GM21825 (cell line): Measurements from ENCODE around the gene CCDC38.
"Not testable (repeated sequence)": the region's sequence is repeated elsewhere in the genome, so short reads cannot be mapped to it uniquely, and the experiment has no call there.

Experiments used
- ATAC-seq: cut with Tn5 transposase; IDR thresholded peaks from one replicate; pipeline ENCODE4 v1.9.1; 2021; ENCODE audit warnings: mild to moderate bottlenecking, moderate library complexity; ENCODE audit not compliant: unreplicated experiment

The CCDC38 gene

DNA sequence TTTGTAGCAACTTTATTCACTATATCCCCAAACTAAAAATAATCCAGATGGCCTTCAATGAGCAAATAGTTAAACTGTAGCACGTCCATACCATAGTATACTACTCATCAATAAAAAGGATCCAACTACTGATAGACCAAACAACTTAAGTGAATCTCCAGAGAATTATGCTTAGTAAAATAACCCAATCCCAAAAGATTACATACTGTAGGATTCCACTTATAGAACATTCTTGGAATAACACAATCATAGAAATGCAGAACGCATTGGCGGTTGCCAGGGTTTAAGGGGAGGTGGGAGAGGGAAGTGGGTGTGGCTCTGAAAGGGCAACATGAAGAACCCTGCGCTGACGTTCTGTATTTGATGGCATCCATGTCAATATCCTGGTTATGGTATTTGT, 55.1 kb downstream of the CCDC38 start:
- ATAC-seq = no peak

DNA sequence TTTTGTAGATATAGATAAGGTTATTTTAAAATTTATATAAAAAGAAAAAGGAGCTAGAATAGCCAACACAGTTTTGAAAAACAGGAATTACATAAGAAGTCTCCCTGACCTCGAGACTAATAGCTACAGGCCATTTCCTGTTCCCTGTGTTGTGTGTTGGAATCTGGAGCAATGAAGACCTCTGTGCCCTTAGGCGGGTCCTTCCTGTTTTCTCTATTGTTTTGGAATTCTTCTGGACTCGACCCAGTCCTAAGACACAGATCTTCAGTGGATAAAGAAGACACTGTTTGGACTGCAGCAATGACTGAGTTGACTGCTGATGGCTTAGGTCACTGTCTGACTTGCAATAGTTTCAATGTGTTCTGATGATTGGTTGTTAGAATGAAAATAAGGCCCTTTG, 57.4 kb downstream of the CCDC38 start:
- no peak for ATAC-seq

DNA sequence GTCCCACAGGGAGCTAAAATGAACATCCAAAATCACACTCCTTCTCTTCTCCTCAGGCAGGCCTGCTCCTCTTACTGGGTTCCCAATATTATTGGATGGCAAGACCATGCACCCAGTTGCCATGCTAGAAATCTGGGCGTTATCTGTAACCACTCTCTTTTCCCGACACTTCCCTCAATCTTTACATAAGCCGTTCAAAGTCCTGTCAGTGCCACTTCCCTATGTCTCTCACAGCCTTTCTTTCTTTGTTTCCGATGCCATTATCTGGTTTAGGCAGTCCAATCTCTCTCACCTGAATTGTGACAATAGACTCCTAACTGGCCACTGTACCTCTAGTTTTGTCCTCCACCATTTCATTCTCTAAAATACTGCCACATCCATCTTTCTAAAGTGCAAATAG, 59.5 kb downstream of the CCDC38 start:
- ATAC-seq = no peak

DNA sequence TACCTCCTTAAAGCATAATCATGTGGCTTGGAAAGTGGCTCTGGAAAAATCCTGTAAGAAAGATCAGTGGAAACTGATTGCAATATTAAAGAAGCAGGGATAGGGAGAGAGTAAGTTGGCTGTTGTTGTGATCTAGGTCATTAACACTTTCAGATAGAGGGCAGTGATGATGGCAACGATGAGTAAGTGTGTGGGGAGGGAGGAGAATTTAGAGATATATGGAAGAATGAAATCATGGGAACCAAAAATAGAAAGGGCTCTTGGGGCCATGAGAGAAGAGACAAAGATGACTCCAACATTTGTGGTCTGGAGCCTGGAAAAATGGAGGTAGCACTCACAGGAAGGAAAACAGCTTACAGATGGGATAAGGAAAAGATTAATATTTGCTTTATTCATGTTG, 60.3 kb downstream of the CCDC38 start:
- ATAC-seq = no peak

DNA sequence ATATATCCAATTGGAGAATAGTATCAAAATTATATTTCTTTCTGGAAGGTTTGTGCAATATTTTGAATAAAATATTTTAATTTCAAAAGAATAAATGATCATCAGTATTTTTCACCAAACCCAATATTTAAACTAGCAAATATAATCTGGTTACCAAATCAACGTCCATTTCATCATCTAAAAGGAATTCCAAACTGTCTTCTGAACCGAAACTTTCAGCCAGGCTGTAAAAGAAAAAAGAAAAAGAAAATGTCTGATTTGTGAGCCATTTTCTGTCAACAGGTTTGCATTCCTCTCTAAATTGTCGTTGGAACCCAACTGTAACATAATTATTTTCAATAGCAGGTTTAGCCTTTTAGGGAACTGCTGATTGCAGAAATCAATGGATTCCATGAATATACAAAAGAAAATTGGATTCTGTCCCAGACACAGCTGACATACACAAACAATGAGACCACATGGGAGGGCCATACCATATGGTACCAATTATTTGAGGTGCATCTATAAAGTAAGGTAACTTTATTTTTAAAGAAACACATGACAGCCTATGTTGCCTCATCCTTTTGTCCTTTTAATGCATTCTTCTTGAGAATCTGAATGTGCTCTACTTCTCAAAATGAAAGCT, 61.0 kb downstream of the CCDC38 start:
- ATAC-seq = no peak

DNA sequence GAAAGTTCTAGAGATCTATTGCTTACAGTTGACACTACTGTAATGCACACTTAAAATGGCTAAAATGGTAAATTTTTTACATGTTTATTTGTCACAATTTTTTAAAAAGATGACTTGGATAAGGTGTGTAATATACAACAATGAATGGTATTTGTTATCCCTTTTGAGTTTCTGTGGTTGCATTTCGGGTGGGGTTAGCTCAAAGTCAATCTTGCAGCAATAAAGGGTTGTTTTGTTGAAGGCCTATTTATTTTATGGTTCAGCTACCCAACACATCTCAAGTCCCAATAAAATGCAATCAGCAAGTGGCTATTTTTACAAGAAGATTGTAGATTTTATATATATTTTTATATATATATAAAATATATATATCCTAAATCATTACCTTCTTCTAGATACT, 61.5 kb downstream of the CCDC38 start:
- ATAC-seq = no peak

DNA sequence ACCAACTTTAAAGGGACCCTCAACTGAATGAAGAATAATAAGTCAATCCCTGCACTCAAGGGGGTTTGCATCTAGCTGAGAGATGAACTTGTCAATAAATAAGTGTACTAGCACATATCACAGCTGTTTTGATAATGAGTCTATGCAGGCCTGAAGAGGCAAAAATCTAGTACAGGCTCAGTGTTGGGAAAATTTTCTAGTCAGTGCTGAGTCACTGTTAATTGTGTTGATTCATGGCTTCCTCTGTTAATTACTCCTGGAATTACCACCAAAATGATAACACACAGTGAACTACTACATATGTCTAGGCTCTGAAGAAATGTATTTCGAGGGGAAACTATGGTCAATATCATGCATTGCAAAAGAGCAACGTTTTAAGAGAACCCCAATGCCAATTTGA, 64.8 kb downstream of the CCDC38 start:
- ATAC-seq = no peak

DNA sequence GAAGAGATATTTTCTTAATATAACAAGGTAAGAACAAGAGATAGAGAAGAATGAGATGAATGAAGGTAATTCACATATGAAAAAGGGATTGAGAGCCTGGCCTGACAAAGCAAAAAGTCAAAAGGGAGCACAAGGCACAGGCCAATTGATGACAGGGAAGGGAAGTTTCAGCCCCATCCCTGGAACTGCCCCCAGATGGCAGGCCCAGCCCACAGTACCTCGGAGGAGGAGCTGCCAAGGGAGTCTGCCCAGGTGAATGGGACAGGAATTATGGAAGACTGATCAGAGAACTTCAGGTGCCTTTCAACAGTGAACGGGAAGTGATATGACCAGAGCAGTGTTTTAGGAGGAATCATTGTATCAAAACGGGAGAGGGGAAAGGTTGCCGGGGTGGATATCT, 68.0 kb downstream of the CCDC38 start:
- no peak for ATAC-seq

DNA sequence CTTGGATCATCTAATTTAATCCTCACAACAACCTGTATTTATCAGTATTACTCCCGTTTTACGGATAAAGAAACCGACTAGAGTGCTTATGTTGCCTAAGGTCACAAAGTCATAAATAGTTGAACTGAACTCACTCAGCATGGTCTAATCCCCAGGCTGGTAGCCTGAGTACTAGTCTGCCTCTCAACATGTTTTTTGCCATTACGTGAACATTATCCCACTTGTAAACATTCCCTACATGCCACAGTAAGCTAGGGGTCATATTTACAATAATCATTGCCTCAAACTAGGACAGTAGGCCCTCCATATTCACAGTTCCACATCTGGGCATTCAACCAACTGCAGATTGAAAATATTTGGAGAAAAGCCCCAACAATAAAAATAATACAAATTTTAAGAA, 71.5 kb downstream of the CCDC38 start:
- ATAC-seq = no peak

DNA sequence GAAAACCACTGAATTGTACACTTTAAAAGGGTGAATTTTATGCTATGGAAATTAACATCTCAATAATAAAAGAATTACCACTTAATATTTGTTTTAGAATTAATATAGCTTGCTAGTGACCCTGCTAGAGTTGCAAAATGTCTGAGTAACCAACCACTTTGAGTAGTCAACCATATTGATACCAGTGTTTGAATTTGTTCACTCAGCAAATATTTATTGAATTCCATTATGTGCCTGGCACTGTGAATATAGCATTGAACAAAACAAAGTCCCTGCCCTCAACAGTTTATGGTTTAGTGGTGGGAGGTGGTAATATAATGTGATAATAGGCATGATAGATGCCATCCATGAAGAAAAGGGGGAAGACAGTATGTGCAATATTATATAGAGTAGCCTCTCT, 79.1 kb downstream of the CCDC38 start:
- ATAC-seq = no peak

DNA sequence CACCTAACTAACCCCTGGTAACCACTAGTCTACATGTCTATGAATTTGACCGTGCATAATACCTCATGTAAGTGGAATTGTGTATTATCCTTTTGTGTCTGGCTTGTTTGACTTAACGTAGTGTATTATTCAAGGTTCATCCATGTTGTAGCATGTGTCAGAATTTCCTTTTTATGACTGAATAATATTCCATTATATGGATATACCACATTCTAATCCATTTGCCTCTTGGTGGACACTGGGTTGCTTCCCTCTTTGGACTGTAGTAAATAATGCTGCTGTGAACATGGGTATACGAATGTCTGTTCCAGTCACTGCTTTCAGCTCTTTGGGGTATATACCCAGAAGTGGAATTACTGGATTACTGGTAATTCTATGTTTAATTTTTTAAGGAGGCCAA, 80.4 kb downstream of the CCDC38 start:
- no peak for ATAC-seq

DNA sequence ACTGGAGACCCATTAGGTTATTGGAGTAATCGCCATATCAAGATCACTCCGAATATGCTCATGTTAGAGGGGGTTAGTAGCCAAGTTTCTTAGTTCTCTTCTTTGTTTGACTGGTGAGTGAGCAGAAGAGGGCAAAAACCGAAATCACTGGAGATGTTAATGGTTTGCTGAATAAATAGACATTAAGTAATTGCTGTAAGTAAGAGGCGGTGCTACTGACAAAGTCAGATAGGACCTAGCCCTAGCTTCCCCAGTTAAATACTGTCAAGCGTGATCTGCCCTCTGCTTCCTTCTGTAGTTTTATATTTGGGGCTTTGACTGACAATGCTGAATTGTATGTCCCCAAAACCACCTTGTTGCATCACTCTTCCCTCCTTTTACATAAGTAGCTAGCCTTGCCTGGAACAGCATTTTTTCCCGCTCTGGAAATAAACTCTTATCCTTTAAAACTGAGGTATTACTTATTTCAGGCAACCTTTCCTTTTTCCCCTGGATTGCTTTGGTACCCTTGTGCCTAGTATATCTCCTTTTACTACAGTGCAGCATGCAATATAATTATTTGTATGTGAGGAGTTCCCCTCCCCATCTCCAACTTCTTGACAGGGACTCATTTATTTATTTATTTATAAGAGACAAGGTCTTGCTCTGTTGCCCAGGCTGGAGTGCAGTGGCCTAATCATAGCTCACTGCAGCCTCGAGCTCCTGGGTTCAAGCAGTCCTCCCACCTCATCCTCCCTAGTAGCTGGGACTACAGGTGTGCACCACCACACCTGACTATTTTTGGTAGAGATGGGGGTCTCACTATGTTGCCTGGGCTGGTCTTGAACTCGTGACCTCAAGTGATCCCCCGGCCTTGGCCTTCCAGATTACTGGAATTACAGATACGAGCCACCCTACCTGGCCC, 82.2 kb downstream of the CCDC38 start:
- ATAC-seq = no peak

DNA sequence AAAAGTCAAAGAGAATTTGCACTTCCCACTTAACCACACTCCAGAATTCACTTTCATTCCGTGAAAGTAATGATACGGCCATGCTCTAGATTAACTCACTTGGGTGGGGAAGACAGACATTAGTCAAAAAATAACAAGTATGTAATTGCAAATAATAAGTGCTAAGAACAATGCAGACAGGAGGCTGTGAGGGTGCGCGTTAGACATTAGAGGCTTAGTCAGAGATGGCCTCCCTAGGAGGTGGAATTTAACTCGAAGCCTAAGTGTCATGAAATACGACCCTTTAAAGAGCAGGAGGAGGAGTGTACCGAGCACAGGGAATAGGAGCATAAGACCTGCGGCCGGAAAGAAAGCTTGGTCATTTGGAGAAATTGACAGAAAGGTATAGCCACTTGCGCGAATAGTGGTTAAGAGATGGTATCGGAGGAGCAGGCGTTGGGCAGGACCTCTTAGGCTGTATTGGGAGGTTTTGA, 83.0 kb downstream of the CCDC38 start:
- peak; percentile 19 for ATAC-seq

DNA sequence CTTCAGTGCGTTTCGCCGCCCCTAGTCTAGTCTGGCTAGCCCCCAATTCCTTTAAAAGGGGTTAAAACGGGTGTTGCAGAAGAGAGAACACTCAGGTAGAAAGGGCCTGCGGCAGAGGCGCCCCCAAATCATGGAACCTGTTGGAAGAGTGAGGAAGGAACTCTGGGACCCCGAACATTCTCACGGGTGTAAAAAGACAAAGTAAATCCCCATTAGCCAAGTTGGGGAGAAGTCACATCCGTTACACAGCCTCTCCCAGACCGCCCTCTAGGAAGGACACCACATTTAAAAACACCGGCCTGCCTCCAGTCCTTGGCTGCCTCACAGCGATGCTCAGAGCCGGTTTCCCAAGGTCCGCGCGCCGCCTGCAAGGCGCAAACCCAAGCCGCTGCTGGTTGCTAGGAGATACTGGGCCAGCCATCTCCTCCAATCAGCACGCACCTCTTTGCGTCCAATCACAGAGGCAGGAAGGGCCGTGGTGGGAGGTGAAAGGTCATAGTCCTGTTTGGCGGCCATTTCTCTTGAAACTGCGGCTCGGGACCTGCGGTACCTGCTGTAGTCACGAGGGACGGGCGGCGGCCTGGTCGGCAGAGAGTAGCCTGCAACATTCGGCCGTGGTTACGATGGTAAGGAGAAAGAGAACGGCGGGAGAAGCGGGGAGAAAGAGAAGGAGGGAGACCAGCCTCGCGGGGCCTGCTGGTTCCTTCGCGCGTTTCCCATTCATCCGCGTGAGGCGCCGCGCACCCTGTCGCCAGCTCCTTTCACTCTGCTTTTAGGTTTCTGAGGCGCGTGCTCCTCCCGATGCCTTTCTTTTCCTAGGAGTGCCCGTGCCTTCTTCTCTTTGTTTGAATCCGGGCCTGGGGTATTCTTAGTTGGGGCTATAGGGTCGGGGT, 83.7 kb downstream of the CCDC38 start, which contains the start of gene SNRPF:
SNRPF (plus strand) TSS at position 502 of the 893 bp plus-strand sequence; CDS start at position 624, 122 bp downstream.
- peak; percentile 100 for ATAC-seq

DNA sequence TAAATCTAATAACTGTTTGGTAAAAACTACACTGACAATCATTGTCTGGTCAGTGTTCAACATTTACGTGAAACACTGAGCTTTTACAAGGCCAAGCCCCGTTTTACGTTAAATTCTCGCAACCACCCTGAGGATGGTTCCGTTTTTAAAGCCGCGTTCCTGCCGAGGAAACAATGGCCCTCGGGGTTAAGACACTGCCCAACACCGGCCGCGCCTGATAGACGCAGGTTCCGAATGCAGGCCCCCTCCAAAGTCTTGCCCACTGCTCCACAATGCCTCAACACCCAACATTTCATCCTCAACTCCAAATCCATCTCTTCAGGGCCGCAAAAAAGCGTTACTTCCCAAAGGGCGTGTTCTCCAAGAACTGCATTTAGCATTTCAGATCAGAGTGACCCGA, 84.6 kb downstream of the CCDC38 start:
- no peak for ATAC-seq

DNA sequence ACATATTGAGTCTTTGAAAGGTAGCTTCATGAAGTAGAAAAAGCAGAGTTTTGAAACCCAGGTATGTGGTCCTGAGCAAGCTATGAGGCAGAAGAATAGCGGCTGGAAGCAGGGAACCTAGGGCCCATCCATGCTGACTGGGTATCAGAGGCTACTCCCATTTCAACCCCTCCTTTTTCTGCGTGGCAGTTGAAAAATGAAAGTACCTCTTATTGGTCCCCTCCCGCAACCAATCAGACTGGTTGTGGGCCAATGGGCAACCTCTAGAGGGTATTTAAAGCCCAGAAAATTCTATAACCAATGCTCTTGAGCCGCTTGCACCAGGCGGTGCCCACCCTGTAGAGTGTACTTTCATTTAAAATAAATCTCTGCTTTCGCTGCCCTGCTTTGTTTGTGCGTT, 85.3 kb downstream of the CCDC38 start:
- ATAC-seq = no peak

DNA sequence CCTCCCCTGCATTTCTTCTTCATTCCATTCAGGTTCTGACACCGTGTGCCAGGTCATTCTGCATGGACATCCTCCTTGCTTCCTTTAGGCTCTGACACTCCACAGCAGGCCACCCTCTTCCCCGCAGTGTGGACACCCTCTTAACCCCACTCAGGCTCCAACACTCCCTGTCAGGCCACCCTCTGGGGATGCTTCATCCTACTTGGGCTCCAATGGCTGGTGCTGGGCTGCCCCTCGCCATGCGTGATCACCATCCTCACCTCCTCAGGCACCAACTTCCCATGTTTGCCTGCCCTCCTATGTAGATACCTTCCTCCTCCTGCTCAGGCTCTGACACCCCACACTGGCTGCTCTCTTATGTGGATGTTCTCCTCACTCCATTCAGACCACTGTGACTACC, 90.3 kb downstream of the CCDC38 start:
- ATAC-seq = no peak

DNA sequence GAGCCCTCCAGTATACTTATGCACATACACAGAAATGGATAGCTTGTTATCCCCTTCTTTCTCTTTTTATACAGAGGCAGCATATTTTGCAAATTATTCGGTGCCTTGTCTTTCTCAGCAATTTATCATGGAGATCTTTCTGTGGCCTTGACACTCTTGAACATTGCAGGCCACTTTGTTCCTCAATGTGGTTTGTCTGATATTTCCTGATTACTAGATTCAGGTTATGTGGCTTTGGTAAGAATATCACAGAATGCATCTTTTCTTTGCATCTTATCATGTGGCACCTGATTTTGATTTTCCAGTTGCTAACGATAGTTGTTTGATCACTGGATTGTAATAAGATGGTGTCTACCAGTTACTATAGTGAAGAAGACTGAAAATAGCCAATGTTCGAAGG, 90.8 kb downstream of the CCDC38 start:
- no peak for ATAC-seq

DNA sequence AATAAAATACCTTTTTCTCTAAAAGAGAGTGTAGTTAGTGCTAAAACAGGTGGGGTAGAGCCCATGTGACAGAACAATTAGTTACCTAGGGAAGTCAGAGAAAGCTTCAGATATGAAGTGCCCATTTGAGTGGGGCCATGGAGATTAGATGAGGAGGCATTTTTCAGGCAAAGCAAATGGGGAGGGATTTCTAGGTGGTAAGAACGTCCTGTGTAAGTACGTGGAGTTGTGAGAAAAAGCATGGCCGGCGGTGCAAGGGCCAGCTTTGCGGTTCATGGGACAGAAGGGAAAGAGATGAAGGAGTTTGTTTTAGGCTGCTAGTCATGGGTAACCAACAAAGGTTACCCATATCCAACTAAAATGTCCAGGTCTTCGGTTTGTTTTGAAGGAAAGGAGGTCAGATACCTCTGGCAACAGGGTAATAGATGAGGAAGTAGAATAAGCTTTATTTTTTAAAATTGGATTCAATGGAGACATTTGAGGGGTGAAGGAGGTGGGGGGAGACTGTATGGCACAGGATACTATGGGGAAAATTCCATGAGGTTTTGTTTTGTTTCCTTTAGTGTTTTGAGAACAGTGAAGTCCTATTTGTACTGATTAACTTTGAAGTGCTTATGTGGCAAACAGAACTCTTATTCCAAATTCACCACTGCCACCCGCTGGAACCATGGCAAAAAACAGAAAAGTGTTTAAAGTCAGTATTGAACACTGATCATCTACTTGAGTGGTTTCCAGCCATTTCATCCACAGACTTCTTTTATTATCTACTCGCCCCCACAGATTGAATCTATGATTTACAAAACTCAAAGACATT, 93.6 kb downstream of the CCDC38 start:
- ATAC-seq = no peak

DNA sequence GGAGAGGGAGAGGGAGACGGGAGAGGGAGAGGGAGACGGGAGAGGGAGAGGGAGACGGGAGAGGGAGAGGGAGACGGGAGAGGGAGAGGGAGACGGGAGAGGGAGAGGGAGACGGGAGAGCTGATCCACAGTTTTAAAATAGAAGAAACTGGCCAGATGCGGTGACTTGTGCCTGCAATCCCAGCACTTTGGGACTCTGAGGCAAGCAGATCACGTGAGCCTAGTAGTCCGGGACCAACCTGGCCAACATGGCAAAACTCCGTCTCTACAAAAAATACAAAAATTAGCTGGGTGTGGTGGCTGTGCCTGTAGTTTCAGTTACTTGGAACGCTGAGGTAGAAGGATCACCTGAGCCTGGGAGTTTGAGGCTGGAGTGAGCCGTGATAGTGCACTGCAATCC, 100.0 kb downstream of the CCDC38 start:
- ATAC-seq = not testable (repeated sequence)
